Fibroblast of pulmonary artery (primary cell): ENCODE data around the gene L3MBTL3.

ENCODE experiments used
- DNase-seq: peaks from one replicate; pipeline ENCODE4 v3.0.0-alpha.2; 2010; ENCODE audit warnings: low read depth
- H3K4me3 ChIP-seq: replicated peaks from 2 replicates; pipeline ENCODE4 v1.5.1; 2011; ENCODE audit warnings: low read depth, mild to moderate bottlenecking, control low read depth, low read length, moderate library complexity
- TF ChIP-seq, protein P1 (sequence below): IDR thresholded peaks from 2 replicates; pipeline ENCODE4 v1.5.1; 2011; ENCODE audit warnings: mild to moderate bottlenecking, control low read depth, low read length, inconsistent platforms; ENCODE audit errors: missing control alignments

Gene L3MBTL3

DNA sequence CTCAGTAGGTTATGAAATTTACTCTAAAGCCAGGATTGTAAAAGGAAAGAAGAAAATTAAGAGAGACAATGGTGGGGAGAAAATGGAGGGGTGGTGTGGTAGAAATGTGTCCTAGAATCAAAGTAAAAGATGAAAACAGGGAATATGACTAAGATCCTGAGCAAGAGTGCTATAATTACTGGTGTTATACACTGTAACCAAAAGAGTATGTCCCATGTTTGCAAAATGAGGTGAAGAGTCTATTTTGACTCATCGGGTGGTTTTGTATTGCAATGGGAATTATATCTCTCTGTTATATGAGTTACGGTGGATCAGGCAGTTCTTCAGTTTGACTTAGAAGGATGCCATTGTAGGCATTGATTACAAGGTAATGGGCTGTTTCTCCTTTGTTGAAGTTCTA, 8.5 kb downstream of the L3MBTL3 start:
- TF ChIP-seq, protein P1, sequence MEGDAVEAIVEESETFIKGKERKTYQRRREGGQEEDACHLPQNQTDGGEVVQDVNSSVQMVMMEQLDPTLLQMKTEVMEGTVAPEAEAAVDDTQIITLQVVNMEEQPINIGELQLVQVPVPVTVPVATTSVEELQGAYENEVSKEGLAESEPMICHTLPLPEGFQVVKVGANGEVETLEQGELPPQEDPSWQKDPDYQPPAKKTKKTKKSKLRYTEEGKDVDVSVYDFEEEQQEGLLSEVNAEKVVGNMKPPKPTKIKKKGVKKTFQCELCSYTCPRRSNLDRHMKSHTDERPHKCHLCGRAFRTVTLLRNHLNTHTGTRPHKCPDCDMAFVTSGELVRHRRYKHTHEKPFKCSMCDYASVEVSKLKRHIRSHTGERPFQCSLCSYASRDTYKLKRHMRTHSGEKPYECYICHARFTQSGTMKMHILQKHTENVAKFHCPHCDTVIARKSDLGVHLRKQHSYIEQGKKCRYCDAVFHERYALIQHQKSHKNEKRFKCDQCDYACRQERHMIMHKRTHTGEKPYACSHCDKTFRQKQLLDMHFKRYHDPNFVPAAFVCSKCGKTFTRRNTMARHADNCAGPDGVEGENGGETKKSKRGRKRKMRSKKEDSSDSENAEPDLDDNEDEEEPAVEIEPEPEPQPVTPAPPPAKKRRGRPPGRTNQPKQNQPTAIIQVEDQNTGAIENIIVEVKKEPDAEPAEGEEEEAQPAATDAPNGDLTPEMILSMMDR, result no peak
- no peak for DNase-seq
- no peak overlapping the region for H3K4me3 ChIP-seq

DNA sequence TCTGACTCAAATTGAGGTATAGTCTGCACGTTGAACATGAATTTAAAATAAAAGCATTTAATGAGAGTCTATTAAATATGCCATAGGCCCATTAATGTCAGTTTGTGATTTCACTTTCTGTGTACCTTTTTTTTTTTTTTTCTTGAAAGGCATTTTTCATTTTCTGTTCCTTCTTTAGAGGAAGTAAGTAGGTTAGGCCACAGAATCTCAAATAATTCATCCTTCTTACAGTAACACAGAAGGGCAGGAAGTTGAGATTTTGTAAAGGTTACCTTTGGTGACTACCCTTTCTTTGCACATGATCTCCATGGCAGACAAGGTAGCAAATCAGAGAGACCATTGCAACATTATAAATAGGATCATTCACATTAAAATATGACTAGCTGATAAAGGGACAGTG, 9.6 kb downstream of the L3MBTL3 start:
- TF ChIP-seq, protein P1, result no peak
- no peak for DNase-seq
- H3K4me3 ChIP-seq, result no peak overlapping the region

DNA sequence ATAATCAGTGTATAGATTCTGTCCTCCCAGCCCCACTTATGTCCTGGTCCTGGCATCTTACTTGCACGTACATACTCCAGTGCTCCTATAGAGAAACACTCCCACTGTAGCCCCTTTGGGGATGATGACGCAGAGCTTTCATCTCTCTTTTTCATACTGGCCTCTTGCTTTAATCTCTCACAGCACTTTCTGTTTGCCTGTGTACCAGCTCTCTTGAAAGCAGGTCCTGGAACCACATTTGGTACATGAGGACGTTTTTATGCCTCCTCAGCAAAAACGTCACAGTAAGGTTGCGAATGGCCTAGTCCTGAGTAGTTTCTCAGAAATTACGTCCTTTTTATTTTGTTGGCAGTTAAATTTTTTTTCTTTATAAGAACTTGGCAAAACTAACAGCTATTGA, 10.8 kb downstream of the L3MBTL3 start:
- TF ChIP-seq, protein P1, result no peak
- DNase-seq, result no peak
- H3K4me3 ChIP-seq, result no peak overlapping the region

DNA sequence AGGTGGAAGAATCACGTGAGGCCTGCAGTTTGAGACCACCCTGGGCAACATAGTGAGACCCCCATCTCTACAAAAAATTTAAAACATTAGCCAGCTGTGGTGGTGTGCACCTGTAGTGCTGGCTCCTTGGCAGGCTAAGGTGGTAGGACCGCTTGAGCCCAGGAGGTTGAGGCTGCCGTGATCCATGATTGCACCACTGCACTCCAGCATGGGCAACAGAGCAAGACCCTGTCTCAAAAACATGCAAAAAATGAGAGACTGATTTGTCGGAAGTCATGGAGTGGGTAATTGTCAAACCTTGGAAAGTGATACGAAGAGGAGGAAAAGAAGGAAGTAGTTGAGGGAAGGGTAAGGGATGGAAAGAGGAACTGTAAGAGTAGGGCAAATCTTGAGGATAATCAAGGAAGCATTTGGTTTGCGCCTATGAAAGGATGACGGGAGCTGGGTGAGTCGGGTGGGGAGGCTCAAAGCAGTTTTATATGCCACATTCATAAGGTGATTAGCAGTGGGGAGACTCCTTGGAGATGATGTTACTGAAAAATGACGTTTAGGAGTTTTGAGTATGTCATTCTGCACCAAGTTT, 14.5 kb downstream of the L3MBTL3 start:
- no peak overlapping the region for H3K4me3 ChIP-seq
- DNase-seq, result no peak
- TF ChIP-seq, protein P1, result no peak

DNA sequence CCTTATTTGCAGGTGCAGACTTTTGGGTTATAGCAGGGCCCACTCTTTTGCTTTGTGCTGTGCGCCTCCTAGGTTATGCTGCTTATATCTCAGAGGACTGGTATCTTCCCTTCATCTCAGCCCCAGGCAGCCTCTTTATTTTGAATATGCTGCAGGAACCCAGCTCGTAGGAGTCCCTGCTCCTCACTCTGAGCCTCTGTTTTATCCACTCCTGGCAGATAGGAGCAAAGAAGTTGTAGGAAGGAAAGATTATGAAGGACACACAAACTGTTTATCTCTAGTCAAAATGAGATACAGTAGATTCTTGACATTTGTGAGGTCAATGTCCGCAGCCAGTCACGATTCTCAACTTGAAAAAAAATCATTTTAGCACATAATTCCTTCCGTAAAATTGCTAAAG, 15.6 kb downstream of the L3MBTL3 start:
- TF ChIP-seq, protein P1, result no peak
- peak; percentile 4 for DNase-seq
- H3K4me3 ChIP-seq, result no peak overlapping the region

DNA sequence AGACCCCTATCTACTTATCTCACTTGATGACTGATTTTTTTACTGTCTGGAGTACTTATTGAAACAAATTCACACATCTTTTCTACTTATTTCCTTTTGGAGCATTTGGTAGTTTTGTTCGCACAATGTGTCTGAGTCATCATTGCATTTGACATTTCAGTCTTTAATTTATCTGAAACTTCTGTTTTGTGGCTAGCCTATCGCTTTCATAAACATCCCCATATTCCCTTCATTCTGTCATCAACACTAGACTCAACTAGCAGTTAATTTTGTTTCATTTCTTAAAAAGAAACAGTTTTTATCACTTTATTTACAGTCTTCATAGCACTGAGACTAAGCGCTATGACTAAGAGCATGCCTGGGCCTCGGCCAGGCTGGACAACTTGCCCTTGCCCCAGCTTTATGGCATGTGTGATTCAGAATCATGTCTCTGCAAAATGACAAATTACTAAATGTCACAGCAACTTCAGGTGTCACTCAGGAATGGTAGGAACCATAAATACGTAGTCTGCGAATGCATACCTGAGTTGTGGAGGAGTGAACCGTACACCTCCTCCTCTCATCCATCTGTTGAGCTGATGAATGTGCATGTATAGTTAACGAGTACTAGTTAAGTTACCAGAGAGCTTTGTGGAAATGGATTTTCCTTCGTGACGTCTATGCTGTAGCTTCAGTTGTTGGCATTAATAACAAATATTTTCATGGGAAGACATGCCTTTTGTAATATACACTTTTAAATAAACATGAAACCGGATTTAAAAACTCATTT, 16.2 kb downstream of the L3MBTL3 start:
- TF ChIP-seq, protein P1, result no peak
- DNase-seq, result peak; percentile 65
- H3K4me3 ChIP-seq, result peak overlapping the region; percentile 3

DNA sequence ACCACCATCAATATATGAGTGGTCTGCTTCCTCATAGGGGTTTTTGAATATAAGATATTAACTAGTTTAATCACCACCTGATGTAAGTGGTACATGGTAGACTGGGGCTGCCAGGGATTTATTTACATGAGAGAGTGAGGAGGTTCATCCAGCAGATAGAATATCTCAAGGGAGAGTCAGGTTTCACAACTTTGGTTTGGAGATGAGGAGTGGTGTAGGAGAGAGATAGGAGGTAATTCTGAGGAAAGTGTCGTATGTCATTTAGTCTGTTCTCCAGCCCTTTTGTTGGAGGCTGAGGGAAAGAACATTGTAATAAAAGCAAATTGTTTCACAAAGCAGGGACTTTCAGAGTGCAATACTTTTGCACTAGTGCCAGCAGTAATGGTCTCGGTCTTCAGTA, 16.8 kb downstream of the L3MBTL3 start:
- no peak overlapping the region for H3K4me3 ChIP-seq
- TF ChIP-seq, protein P1, result no peak
- no peak for DNase-seq
